Endodermal cell (in vitro differentiated cells): ENCODE data around the gene DLX6. TPM values are rescaled to one million over a fixed set of nuclear protein-coding genes. Genes with fewer than 3 reads are reported as not detected.

Source experiments
- DNase-seq: peaks from one replicate; pipeline ENCODE4 v3.0.0-alpha.2; 2017
- H3K27ac ChIP-seq: 2 replicates; pipeline ENCODE4 v1.5.1; 2013; ENCODE audit warnings: mild to moderate bottlenecking, low read depth, low read length, moderate library complexity
- H3K27me3 ChIP-seq: 2 replicates; pipeline ENCODE4 v1.6.1; 2013; ENCODE audit warnings: mild to moderate bottlenecking, low read length, moderate library complexity; ENCODE audit not compliant: insufficient read depth, control insufficient read depth, poor library complexity, severe bottlenecking
- H3K36me3 ChIP-seq: 2 replicates; pipeline ENCODE4 v1.7.0; 2013; ENCODE audit warnings: mild to moderate bottlenecking, low read length, moderate library complexity; ENCODE audit not compliant: control insufficient read depth, insufficient read depth
- H3K4me1 ChIP-seq: one replicate; pipeline ENCODE4 v1.7.0; 2013; ENCODE audit warnings: low read length; ENCODE audit not compliant: control insufficient read depth, insufficient read depth
- H3K4me3 ChIP-seq: 2 replicates; pipeline ENCODE4 v1.5.1; 2013; ENCODE audit warnings: mild to moderate bottlenecking, low read length, moderate library complexity
- H3K9ac ChIP-seq: 2 replicates; pipeline ENCODE4 v1.6.1; 2013; ENCODE audit warnings: mild to moderate bottlenecking, low read length, moderate library complexity; ENCODE audit not compliant: poor library complexity, severe bottlenecking; ENCODE audit errors: extremely low read depth
- H3K9me3 ChIP-seq: 2 replicates; pipeline ENCODE4 v1.6.1; 2013; ENCODE audit warnings: mild to moderate bottlenecking, low read length, moderate library complexity; ENCODE audit not compliant: control insufficient read depth
- H3K27ac Mint-ChIP-seq: 2 replicates; pipeline ENCODE4 v1.8.0; 2020; ENCODE audit warnings: mixed read lengths
- H3K27me3 Mint-ChIP-seq: 2 replicates; pipeline ENCODE4 v1.8.0; 2021; ENCODE audit warnings: mild to moderate bottlenecking, mixed read lengths; ENCODE audit not compliant: insufficient read depth
- H3K36me3 Mint-ChIP-seq: 2 replicates; pipeline ENCODE4 v1.8.0; 2020; ENCODE audit warnings: low read depth, mixed read lengths
- H3K4me1 Mint-ChIP-seq: 2 replicates; pipeline ENCODE4 v1.8.0; 2020; ENCODE audit warnings: mixed read lengths
- H3K4me3 Mint-ChIP-seq: 2 replicates; pipeline ENCODE4 v1.8.0; 2020; ENCODE audit warnings: mild to moderate bottlenecking, moderate library complexity, mixed read lengths
- H3K9me3 Mint-ChIP-seq: 2 replicates; pipeline ENCODE4 v1.8.0; 2020; ENCODE audit warnings: mild to moderate bottlenecking, mixed read lengths
- WGBS, 2 experiments: methylation state at CpG; one replicate each; pipeline versions ENCODE4 v1.1.5 to v1.1.7; 2013; ENCODE audit warnings: missing lambda C conversion rate in 2 of 2, mixed read lengths in 1 of 2; ENCODE audit not compliant: insufficient coverage in 1 of 2, insufficient read length in 1 of 2; 5-methylcytosine and 5-hydroxymethylcytosine counted together
- total RNA-seq, 2 donors: library from RNA; stranded (reverse); fragmentation: NEBNext Ultra II Directional in 1 of 2; extraction: Animal tissue kit (Norgen Biotek cat#: 25700) in 1 of 2; gene quantifications; 2 replicates in 1 of 2; 3 replicates in 1 of 2; pipeline ENCODE4 v1.2.1, GENCODE V29; 2021
- TF ChIP-seq, protein P1 (sequence below): fragments of 200-600 bp; sonication (generic); conservative IDR thresholded peaks from 2 replicates; pipeline ENCODE4 v1.5.0; 2021; ENCODE audit warnings: antibody characterized with exemption, mild to moderate bottlenecking

The DLX6 gene
- total RNA-seq, 2 donors from 2014 or later = not detected

DNA sequence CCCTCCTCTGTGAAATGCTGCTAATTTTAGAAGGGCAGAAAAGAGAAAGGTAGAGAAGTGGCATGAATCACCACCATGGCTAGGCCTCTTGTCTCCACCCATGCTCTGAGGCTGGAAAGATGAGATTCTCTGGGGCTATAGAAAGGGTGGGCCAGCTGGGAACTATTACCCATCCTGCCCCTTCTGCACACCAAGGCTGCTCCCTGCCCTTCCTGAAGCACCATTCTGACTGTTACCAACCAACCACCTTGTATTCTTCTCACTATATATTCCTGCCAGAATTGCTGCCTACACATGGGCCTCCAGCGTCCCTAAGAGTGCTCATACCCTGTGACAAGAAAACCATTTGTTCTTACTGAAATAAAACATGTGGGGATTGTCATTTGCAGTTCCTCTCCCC, 11.4 kb upstream of the DLX6 start:
- Mint-ChIP-seq H3K27me3 (peaks cover 99% of the 10 kb centered on the region), H3K4me3 (no peak overlapping the region), H3K9me3 (peaks cover 7% of the 10 kb centered on the region), H3K27ac (no peak overlapping the region), H3K4me1 (peaks cover 26% of the 10 kb centered on the region), H3K36me3 (no peaks in the 10 kb centered on the region)
- peaks cover 15% of the 10 kb centered on the region for H3K9me3 ChIP-seq
- no peak overlapping the region for H3K9ac ChIP-seq
- no peak overlapping the region for H3K27ac ChIP-seq
- no peaks in the 10 kb centered on the region for H3K4me1 ChIP-seq
- peaks cover 100% of the 10 kb centered on the region for H3K27me3 ChIP-seq
- H3K4me3 ChIP-seq = no peak overlapping the region
- no peaks in the 10 kb centered on the region for H3K36me3 ChIP-seq
- TF ChIP-seq, protein P1, sequence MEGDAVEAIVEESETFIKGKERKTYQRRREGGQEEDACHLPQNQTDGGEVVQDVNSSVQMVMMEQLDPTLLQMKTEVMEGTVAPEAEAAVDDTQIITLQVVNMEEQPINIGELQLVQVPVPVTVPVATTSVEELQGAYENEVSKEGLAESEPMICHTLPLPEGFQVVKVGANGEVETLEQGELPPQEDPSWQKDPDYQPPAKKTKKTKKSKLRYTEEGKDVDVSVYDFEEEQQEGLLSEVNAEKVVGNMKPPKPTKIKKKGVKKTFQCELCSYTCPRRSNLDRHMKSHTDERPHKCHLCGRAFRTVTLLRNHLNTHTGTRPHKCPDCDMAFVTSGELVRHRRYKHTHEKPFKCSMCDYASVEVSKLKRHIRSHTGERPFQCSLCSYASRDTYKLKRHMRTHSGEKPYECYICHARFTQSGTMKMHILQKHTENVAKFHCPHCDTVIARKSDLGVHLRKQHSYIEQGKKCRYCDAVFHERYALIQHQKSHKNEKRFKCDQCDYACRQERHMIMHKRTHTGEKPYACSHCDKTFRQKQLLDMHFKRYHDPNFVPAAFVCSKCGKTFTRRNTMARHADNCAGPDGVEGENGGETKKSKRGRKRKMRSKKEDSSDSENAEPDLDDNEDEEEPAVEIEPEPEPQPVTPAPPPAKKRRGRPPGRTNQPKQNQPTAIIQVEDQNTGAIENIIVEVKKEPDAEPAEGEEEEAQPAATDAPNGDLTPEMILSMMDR = no peak
- no peak for DNase-seq
- WGBS, 2 experiments = 0 to 83% methylated on average over 1 of the region's 1 CpG

DNA sequence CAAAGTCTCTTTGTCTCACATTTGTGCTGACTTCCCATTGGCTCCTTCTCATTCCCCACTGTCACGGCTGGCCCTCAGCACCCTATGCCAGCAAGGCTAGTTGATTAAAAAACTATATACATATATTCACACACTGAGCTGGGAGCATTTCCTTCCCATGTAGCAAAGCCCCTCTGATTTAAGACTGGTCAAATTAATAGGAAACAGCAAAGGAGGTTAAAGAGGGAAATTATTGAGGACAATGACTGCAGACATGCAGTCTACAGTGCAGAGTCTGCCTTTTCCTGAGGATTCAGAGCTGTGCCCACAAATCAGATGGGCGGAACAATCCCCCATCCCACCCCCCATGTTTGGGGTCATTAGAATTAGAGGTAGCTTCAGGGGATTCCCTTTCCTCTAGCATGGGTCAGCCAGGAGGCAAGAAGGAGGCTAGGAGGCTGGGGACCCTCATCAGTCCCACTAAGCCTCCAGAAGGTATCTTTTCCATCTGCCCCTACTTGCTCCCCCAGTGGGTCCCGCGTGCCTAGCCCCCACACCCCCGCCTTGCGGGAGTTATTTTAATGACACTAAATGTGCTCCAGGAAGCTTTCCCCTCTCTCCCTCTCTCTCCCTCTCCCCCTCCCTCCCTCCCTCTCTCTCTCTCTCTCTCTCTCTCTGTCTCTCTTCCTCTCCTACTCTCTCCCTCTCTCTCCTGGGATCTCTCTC, 9.8 kb upstream of the DLX6 start:
- WGBS, 2 experiments = 3% methylated on average over 5 of the region's 6 CpGs; no CpG with 5 or more reads in 1 of the 2 experiments
- peaks cover 100% of the 10 kb centered on the region for H3K27me3 ChIP-seq
- no peak overlapping the region for H3K27ac Mint-ChIP-seq
- H3K9me3 Mint-ChIP-seq = peaks cover 7% of the 10 kb centered on the region
- DNase-seq = peak; percentile 56
- peaks cover 15% of the 10 kb centered on the region for H3K9me3 ChIP-seq
- peaks cover 15% of the 10 kb centered on the region for H3K4me1 Mint-ChIP-seq
- H3K27me3 Mint-ChIP-seq = peaks cover 99% of the 10 kb centered on the region
- no peaks in the 10 kb centered on the region for H3K36me3 ChIP-seq
- TF ChIP-seq, protein P1 = no peak
- H3K4me1 ChIP-seq = no peaks in the 10 kb centered on the region
- no peak overlapping the region for H3K4me3 Mint-ChIP-seq
- H3K4me3 ChIP-seq = no peak overlapping the region
- no peaks in the 10 kb centered on the region for H3K36me3 Mint-ChIP-seq
- H3K27ac ChIP-seq = no peak overlapping the region
- no peak overlapping the region for H3K9ac ChIP-seq

- peak; percentile 78 for DNase-seq
- Histone ChIP-seq H3K4me1 (no peaks in the 10 kb centered on the region), H3K9ac (no peak overlapping the region), H3K36me3 (no peaks in the 10 kb centered on the region), H3K27me3 (peaks cover 100% of the 10 kb centered on the region), H3K9me3 (peaks cover 15% of the 10 kb centered on the region), H3K27ac (no peak overlapping the region), H3K4me3 (no peak overlapping the region)
- Mint-ChIP-seq H3K36me3 (no peaks in the 10 kb centered on the region), H3K9me3 (peaks cover 7% of the 10 kb centered on the region), H3K4me3 (no peak overlapping the region), H3K27ac (no peak overlapping the region), H3K27me3 (peaks cover 100% of the 10 kb centered on the region), H3K4me1 (peaks cover 16% of the 10 kb centered on the region)
- 1 to 2% methylated on average over 13 to 32 of the region's 32 CpGs for WGBS, 2 experiments
- TF ChIP-seq, protein P1 = no peak
Observed at GRCh38 chr7:96996111-96996957, 9.0 kb upstream of the DLX6 start.
